Activated naive CD8-positive, alpha-beta T cell (primary cell): ENCODE data around the gene TYW5.

Source experiments
- H3K27ac Mint-ChIP-seq: one replicate; pipeline ENCODE4 v1.8.0; 2021; ENCODE audit warnings: mixed read lengths
- H3K27me3 Mint-ChIP-seq: one replicate; pipeline ENCODE4 v1.8.0; 2021; ENCODE audit warnings: mixed read lengths
- H3K36me3 Mint-ChIP-seq: one replicate; pipeline ENCODE4 v1.8.0; 2021; ENCODE audit warnings: mixed read lengths
- H3K4me1 Mint-ChIP-seq: one replicate; pipeline ENCODE4 v1.8.0; 2021; ENCODE audit warnings: low read depth, mixed read lengths
- H3K4me3 Mint-ChIP-seq: one replicate; pipeline ENCODE4 v1.8.0; 2021; ENCODE audit warnings: mild to moderate bottlenecking, mixed read lengths
- H3K9me3 Mint-ChIP-seq: one replicate; pipeline ENCODE4 v1.8.0; 2021; ENCODE audit warnings: low read depth, mixed read lengths

TYW5 gene

DNA sequence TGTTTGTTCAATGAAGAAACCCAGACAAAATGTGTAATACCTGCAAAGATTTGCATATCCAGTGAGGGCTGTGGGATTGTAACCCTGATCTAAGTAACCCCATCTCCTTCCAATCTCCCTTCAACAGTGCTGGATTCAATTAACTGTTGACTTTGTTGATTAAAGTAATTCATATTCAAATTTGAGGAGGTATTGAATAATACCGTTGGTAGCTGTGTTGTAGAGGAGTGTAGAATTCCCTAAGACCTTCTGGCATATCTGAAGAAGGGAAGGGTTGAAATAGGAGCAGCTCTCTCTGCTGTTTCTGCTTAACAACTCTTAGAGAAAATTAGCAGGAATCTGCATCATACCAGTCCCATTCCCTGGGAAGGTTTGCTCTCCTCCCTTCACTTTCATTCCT lies 28.2 kb upstream of the TYW5 start:
- no peaks in the 10 kb centered on the region for H3K27me3 Mint-ChIP-seq
- H3K4me3 Mint-ChIP-seq: no peak overlapping the region
- peaks cover 7% of the 10 kb centered on the region for H3K4me1 Mint-ChIP-seq
- H3K9me3 Mint-ChIP-seq: no peaks in the 10 kb centered on the region
- H3K27ac Mint-ChIP-seq: no peak overlapping the region
- H3K36me3 Mint-ChIP-seq: no peaks in the 10 kb centered on the region

DNA sequence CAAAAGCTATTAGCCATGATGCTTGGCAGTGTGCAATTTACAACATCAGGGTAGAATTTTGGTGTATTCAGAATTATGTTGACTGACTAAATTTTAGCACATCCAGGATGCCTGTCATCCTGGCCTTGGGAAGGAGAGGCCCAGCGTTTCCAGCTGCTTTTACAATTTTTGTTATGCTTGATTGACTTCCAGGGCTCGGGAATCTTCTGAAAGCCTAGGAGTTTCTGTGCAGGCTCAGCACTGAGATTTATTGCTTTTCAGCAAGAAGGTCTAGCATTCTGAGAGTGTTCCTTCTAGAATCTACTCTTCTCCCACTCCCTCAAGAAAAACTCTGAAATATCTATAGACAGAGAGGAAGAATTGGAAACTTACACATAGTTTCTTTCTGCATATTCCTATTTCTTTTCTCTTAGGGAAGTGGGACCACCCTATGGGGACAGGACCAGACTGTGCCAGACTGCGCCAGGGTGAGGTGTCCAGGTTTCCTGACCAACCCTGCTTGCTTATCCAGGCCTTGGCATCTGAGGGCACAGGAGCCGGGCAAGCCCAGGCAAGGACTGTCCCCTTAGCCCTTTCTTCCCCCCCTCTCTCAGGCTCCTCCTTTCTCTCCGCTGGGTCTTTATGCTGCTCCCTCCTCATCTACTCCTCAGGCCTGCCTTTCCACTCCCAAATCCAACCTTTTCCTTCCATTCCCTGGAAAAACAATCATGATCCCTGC lies 27.0 kb upstream of the TYW5 start:
- H3K4me1 Mint-ChIP-seq: peaks cover 9% of the 10 kb centered on the region
- H3K9me3 Mint-ChIP-seq: no peaks in the 10 kb centered on the region
- H3K27ac Mint-ChIP-seq: no peak overlapping the region
- H3K4me3 Mint-ChIP-seq: no peak overlapping the region
- H3K27me3 Mint-ChIP-seq: no peaks in the 10 kb centered on the region
- no peaks in the 10 kb centered on the region for H3K36me3 Mint-ChIP-seq

DNA sequence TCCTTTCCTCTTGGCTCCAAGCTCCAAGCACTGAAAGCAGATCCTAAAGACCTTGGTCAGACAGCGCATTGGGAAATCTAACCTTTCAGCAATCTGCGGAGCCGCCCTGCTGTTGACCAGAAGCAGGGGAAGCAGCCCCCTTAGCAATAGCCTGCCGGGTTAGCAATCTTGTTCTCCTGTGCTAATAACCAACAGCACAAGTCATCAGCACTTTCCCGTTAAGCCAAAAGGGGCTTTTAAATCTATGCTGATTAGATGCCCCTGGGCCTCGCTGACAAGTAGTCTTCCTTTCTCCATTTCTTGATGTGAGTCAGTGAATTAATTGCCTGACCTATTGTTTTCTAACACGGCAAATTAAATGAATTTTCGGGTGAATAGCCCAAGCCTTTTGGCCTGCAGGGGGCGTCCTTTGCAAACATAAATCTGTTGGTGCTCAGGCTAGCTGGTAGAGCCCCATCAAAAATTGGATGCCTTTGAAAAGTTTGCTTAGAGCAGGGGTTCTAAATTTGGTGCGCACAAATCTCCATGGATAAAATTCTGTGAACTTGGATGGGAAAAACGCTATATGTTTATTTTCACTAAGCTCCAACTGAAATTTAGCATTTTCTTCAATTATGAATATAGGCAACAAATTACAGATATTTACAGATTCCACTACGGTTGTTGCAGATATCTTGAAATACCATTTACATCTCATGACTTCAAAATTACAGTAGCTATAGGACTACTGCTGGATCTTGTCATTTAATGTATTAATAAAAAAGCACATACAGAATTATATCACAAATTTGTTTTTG lies 24.7 kb upstream of the TYW5 start:
- no peak overlapping the region for H3K4me3 Mint-ChIP-seq
- H3K36me3 Mint-ChIP-seq: peaks cover 9% of the 10 kb centered on the region
- no peak overlapping the region for H3K27ac Mint-ChIP-seq
- peaks cover 8% of the 10 kb centered on the region for H3K4me1 Mint-ChIP-seq
- peaks cover 5% of the 10 kb centered on the region for H3K9me3 Mint-ChIP-seq
- no peaks in the 10 kb centered on the region for H3K27me3 Mint-ChIP-seq

DNA sequence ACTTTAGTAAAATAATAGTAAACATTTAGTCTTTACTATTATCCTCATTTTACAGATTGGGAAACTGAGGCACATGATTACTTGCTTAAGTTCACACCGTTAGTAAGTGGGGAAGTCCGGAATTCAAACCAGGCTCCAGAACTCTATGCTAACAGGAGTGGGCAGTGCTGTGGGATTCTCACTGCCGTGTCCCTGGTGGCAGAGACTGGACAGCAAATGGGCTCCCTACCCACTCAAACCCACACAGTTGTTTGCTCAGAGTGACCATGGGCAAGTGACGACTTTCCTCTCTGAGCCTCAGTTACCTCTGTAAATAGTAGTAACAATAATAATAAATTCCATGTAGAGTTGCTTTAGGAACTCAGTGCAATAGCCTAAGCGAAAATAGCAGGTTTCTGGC lies 24.1 kb upstream of the TYW5 start:
- peaks cover 5% of the 10 kb centered on the region for H3K9me3 Mint-ChIP-seq
- no peak overlapping the region for H3K27ac Mint-ChIP-seq
- peaks cover 8% of the 10 kb centered on the region for H3K4me1 Mint-ChIP-seq
- H3K4me3 Mint-ChIP-seq: no peak overlapping the region
- H3K27me3 Mint-ChIP-seq: no peaks in the 10 kb centered on the region
- H3K36me3 Mint-ChIP-seq: peaks cover 9% of the 10 kb centered on the region

DNA sequence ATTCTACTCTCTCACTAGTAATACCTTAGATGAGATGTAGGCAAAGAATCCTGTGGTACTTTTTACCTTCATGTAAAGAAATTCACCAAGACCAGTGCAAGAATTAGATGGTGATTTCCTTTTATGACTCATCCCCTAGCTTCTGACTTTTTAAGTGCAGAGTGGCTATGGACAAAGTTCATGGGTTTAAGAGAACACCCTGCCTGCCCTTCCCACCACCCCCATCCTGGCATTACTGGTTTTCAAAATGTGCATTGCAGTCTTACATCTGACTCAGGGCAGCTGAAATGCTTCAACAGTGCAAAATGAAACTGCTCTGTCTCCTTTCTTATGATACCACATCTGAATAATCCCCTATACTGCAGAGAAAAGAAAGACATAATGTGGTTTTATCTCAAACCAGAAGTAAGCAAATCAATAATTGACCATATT lies 22.7 kb upstream of the TYW5 start:
- Mint-ChIP-seq H3K27me3 (no peaks in the 10 kb centered on the region), H3K27ac (no peak overlapping the region), H3K4me3 (no peak overlapping the region), H3K36me3 (peaks cover 9% of the 10 kb centered on the region), H3K4me1 (peaks cover 8% of the 10 kb centered on the region), H3K9me3 (peaks cover 5% of the 10 kb centered on the region)

DNA sequence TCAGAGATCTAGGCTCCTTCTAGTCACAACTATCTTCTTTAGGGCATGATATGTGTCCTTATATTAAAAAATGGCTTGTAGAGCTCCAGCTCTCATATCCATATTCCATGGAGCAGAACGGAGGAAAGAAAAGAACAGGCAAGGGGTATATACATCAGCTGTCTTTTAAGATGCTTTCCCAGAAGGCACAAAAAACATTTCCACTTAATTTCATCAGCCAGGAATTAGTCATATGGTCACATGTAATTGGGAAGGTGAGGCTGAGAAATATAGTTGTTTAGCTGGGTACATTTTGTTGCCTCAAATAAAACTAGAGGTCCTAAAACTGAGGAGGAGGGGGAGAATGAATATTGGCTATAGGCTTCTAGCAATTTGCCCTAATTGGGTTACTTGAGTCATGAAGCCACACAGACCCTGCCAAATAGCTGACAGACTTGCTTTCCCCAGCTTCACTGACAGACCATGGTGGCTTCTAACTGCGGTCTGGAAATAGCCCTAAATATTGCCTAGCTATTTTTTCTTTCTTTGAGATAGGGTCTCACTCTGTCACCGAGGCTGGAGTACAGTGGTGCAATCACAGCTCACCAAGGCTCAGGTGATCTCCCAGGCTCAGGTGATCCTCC lies 20.1 kb upstream of the TYW5 start:
- no peaks in the 10 kb centered on the region for H3K27me3 Mint-ChIP-seq
- no peak overlapping the region for H3K4me3 Mint-ChIP-seq
- peaks cover 9% of the 10 kb centered on the region for H3K36me3 Mint-ChIP-seq
- no peak overlapping the region for H3K27ac Mint-ChIP-seq
- H3K4me1 Mint-ChIP-seq: peaks cover 8% of the 10 kb centered on the region
- peaks cover 5% of the 10 kb centered on the region for H3K9me3 Mint-ChIP-seq

DNA sequence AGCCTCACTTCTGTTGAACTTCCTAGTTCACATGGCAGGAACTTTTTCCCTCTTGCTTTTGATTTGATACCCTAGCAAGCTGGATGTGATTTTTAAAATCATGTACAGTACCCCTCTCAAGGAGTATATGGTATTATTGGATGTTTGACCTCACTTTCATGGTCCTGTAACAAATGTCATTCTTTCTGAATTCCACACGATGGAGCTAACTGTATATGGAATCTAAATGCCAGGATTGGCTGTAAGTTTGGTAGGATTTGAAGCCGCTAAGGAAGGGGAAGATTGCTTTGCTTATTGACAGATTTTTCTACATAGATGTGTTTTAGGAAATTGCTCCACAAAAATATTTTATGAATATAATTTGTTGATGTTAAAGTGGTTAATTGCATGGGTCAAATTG lies 18.4 kb upstream of the TYW5 start:
- Mint-ChIP-seq H3K27ac (no peak overlapping the region), H3K4me1 (peaks cover 4% of the 10 kb centered on the region), H3K36me3 (peaks cover 9% of the 10 kb centered on the region), H3K9me3 (peaks cover 5% of the 10 kb centered on the region), H3K27me3 (no peaks in the 10 kb centered on the region), H3K4me3 (no peak overlapping the region)

DNA sequence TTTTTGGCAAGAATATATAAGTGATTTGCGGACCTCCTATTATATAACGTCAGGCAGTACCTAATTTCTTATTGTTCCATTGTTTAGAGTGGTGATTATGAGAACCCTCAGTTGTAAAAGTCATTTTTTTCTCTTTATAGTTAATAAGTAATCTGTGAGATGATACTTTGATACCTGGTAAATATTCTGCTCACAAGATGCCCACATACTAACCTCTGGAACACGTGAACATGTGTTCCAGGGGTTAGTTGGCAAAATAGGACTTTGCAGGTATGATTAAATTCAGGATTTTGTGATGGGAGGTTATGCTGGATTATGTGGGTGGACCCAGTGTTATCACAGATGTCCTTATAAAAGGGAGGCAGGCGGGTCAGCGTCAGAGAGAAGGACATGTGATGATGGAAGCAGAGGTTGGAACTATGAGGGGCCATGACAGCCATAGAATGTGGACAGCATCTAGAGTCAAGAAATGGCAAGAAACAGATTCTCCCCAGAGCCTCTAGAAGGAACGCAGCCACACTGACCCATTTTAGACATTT lies 16.9 kb upstream of the TYW5 start:
- no peaks in the 10 kb centered on the region for H3K4me1 Mint-ChIP-seq
- H3K27me3 Mint-ChIP-seq: no peaks in the 10 kb centered on the region

DNA sequence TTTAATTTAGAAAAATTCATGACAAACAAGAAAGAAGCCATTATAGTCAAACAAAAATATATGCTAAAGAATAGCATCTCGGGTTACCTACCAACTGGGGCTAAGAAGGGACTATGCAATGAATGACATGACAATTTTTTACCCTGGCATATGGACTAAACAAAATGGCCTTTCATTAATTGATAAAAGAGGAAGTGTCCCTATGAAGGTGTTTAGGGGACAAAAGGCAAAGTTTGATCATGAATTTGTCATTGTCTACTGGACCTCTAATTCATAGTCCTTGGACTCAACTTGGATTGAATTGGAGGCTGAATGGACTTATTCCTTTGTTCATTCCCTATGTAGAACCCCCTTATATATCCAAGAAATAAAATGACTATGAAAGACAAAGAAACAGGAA lies 12.8 kb upstream of the TYW5 start:
- Mint-ChIP-seq H3K36me3 (peaks cover 6% of the 10 kb centered on the region), H3K4me3 (no peak overlapping the region), H3K27ac (no peak overlapping the region), H3K27me3 (no peaks in the 10 kb centered on the region), H3K4me1 (no peaks in the 10 kb centered on the region), H3K9me3 (no peaks in the 10 kb centered on the region)

More for the DNA sequence above, 16.9 kb upstream of the TYW5 start:
- Mint-ChIP-seq H3K9me3 (peaks cover 5% of the 10 kb centered on the region), H3K36me3 (peaks cover 9% of the 10 kb centered on the region), H3K27ac (no peak overlapping the region), H3K4me3 (no peak overlapping the region)

DNA sequence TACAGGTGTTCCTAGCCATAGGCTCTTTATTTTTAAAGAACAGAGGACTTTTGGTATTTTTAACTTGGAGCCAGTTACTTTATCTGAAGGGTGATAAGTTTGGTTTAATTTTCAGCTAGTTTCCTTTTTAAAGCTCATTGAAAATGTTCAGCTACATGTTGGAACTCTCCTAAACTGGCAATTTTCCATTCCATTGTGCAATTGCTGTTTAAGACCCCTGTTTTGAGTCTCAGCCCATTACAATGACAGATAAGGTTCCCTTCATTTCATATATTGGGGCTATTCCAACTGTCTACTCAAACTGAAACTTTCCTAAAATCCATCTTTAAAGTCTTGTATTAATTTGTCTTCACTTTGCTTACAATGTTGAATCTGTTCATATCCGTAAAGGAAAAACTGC lies 11.7 kb upstream of the TYW5 start:
- Mint-ChIP-seq H3K4me3 (no peak overlapping the region), H3K9me3 (no peaks in the 10 kb centered on the region), H3K27ac (no peak overlapping the region), H3K4me1 (no peaks in the 10 kb centered on the region), H3K27me3 (no peaks in the 10 kb centered on the region), H3K36me3 (peaks cover 6% of the 10 kb centered on the region)

DNA sequence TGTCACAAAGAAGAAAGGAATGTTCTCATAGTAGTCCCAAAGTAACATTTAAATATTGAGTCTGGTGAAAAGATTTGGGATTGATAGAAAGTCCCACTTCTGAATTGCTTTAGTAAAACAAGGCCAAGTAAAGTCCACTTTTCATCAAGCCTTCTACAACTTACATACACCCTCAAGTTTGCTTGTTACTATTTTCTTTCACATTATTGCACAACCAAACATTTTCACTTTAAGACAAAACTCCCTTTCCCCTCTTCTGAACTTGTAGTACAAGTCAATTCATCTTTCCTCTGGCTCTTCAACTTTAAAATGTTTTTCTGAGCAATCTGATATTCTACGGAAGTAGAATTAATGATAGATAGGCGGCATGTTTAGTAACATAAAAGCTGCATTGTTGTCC lies 11.1 kb upstream of the TYW5 start:
- peaks cover 8% of the 10 kb centered on the region for H3K36me3 Mint-ChIP-seq
- H3K9me3 Mint-ChIP-seq: no peaks in the 10 kb centered on the region
- H3K4me3 Mint-ChIP-seq: no peak overlapping the region
- no peaks in the 10 kb centered on the region for H3K4me1 Mint-ChIP-seq
- H3K27ac Mint-ChIP-seq: no peak overlapping the region
- no peaks in the 10 kb centered on the region for H3K27me3 Mint-ChIP-seq

DNA sequence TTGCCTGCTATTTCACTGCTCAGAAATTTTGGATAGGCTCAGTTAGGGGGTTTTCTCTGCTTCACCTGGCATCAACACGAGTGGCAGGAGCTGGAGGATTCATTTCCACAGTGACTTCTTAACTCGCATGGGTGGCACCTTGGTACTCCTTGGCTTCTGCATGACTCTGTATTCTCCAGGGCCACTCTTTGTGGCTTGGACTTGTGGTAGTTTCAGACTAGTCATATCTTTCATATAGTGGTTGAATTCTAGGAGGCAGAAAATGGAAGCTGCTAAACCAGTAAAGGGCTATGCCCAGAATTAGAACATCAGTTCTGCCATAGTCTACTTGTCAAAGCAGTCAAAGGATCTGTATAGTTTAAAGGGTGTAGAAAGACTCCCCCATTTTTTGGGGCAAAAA lies 6.9 kb upstream of the TYW5 start:
- Mint-ChIP-seq H3K9me3 (no peaks in the 10 kb centered on the region), H3K4me1 (peaks cover 16% of the 10 kb centered on the region), H3K36me3 (peaks cover 13% of the 10 kb centered on the region), H3K27ac (no peak overlapping the region), H3K4me3 (no peak overlapping the region), H3K27me3 (no peaks in the 10 kb centered on the region)

DNA sequence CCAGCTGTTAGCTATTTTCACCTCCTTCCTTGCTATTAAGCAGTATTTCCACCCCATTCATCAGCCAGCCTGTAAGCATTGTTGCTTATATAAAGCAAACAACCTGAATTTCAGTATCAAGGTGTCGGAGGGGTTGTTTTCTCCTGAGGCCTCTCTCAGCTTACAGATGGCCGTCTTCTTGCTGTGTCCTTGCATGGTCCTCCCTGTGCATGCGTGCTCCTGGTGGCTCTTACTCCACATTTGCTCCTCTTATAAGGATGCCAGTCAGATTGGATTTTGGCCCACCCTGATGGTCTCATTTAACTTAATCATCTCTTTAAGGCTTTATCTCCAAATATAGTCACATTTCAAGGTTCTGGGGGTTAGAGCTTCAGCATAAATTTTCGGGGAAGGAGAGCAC lies 2.7 kb upstream of the TYW5 start:
- Mint-ChIP-seq H3K27ac (peak overlapping the region; percentile 34), H3K27me3 (no peaks in the 10 kb centered on the region), H3K4me3 (peak overlapping the region; percentile 52), H3K36me3 (peaks cover 8% of the 10 kb centered on the region), H3K9me3 (no peaks in the 10 kb centered on the region), H3K4me1 (peaks cover 39% of the 10 kb centered on the region)

DNA sequence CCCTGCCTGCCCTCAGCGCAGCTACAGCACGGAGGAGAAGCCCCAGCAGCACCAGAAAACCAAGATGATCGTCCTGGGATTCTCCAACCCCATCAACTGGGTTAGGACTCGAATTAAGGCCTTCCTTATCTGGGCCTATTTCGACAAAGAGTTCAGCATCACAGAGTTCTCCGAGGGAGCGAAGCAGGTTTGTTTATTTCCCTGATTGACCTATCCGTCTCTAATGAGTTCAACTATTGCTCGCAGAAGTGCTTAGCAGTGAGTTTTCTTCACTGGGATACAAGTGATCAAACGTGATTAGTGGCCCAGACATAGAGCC lies 730 bp upstream of the TYW5 start:
- H3K4me1 Mint-ChIP-seq: peaks cover 50% of the 10 kb centered on the region

DNA sequence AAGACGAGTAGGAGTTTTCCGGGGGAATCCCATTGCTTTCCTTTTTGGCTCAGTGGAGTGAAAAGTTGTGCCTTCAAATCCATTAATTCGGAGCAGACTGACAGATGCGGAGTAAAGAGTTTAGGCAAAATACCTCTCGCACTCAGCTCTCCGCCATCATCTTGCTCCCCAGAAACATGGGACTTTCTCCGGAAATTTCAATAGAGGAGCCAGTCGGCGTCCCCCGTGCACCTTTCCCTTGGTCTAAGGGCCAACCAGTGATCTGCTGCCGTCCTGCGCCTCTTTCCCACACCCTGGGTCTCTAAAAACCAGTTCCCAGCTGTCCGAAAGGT lies 318 bp downstream of the TYW5 start:
- Mint-ChIP-seq H3K4me3 (peak overlapping the region; percentile 98), H3K36me3 (peaks cover 5% of the 10 kb centered on the region), H3K27ac (peak overlapping the region; percentile 95), H3K9me3 (no peaks in the 10 kb centered on the region), H3K4me1 (peaks cover 56% of the 10 kb centered on the region), H3K27me3 (no peaks in the 10 kb centered on the region)

More for the DNA sequence above, 730 bp upstream of the TYW5 start:
- peaks cover 5% of the 10 kb centered on the region for H3K36me3 Mint-ChIP-seq
- no peaks in the 10 kb centered on the region for H3K27me3 Mint-ChIP-seq
- H3K4me3 Mint-ChIP-seq: peak overlapping the region; percentile 98
- H3K27ac Mint-ChIP-seq: peak overlapping the region; percentile 95
- no peaks in the 10 kb centered on the region for H3K9me3 Mint-ChIP-seq
